D721Med (cell line): ENCODE results near the gene SECTM1.

Source experiments
- DNase-seq: peaks from one replicate; pipeline ENCODE4 v3.0.0; 2011; ENCODE audit warnings: low spot score; ENCODE audit not compliant: insufficient read length
- FAIRE-seq: peaks from 2 replicates; lab custom pipeline; 2011; peaks lifted over from hg19 to GRCh38; lab: Jason Lieb, UNC
- CTCF ChIP-seq: IDR thresholded peaks from 2 replicates; pipeline ENCODE4 v1.5.1; 2012; ENCODE audit warnings: mild to moderate bottlenecking, control low read depth; ENCODE audit not compliant: insufficient read depth; ENCODE audit errors: missing control alignments

SECTM1 gene

GRCh38 chr17:82320956-82321927 is 12.3 kb downstream of the SECTM1 start:
- FAIRE-seq: no peak
- DNase-seq: peak; percentile 75
- TF ChIP-seq CTCF: peak; percentile 79

GRCh38 chr17:82320140-82320840 is 13.3 kb downstream of the SECTM1 start:
- TF ChIP-seq CTCF: no peak
- DNase-seq (no peak), FAIRE-seq (no peak)

- no peak for FAIRE-seq
- no peak for TF ChIP-seq CTCF
- no peak for DNase-seq
Measured at GRCh38 chr17:82319619-82320062, 13.9 kb downstream of the SECTM1 start.

- TF ChIP-seq CTCF: no peak
- no peak for DNase-seq
- no peak for FAIRE-seq
Measured at GRCh38 chr17:82318772-82319606, 14.6 kb downstream of the SECTM1 start.

GRCh38 chr17:82318169-82318498 is 15.4 kb downstream of the SECTM1 start:
- TF ChIP-seq CTCF: no peak
- FAIRE-seq: no peak

GRCh38 chr17:82317394-82318168 is 16.0 kb downstream of the SECTM1 start, which contains the start of gene CD7:
Gene CD7, minus strand, starts transcription at chr17:82317608. Its CDS starts 113 bp downstream, at chr17:82317495.
- no peak for FAIRE-seq

More at GRCh38 chr17:82318169-82318498, 15.4 kb downstream of the SECTM1 start:
- DNase-seq: no peak

More at GRCh38 chr17:82317394-82318168, 16.0 kb downstream of the SECTM1 start, which contains the start of gene CD7:
- DNase-seq: no peak
- no peak for TF ChIP-seq CTCF
